Activated effector memory CD4-positive, alpha-beta T cell treated with anti-CD3 and anti-CD28 coated beads, Interleukin-2, amount 50 U/mL, for 16 hours (primary cell): Measurements from ENCODE around the gene TMEM184B.

ENCODE experiments used
- DNase-seq: peaks from one replicate; pipeline ENCODE4 v3.0.0-alpha.2; 2020

The TMEM184B gene

GRCh38 chr22:38273135-38273826, 471 bp upstream of the TMEM184B start:
- DNase-seq: no peak

- peak; percentile 69 for DNase-seq
These were observed 860 bp downstream of the TMEM184B start for GRCh38 chr22:38271927-38272372.

GRCh38 chr22:38271101-38271500, 1.7 kb downstream of the TMEM184B start:
- DNase-seq: no peak

- DNase-seq: no peak
These were observed 2.5 kb downstream of the TMEM184B start for GRCh38 chr22:38270091-38270992.

DNA sequence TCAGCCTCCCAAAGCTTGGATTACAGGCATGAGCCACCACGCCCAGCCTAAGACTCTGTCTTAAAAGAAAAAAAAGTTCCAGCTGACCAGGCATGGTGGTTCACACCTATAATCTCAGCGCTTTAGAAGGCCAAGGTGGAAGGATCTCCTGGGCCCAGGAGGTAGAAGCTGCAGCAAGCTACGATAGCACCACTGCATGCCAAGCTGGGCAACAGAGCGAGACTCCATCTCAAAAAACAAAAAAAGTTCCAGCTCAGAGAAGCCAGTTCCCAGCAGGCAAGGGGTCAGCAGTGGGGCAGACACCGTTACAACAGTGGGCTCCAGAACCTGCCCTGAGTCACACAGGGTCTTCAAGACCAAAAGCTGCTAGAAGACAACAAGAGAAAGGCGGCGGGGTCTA, 3.3 kb downstream of the TMEM184B start:
- no peak for DNase-seq

GRCh38 chr22:38267086-38267485, 5.7 kb downstream of the TMEM184B start:
- DNase-seq: peak; percentile 78

DNA sequence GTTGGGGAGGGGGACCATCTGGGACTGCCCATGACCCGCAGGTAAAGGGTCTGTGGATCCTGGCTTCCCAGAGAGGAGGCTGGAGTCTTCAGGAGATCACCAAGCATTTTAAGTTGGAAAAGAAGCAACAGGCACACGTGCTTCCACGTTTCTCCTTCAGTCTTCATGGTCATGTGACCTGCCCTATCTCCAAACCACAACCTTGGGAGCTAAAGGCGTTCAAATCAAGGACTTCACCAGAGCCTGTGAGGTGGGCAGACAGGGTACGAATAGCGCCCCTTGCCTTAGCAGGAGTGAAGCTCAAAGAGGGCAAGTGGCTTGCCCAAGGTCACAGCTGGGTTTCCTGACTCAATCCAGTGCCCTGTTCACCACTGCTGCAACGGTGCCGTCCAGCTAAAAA, 6.7 kb downstream of the TMEM184B start:
- no peak for DNase-seq

DNA sequence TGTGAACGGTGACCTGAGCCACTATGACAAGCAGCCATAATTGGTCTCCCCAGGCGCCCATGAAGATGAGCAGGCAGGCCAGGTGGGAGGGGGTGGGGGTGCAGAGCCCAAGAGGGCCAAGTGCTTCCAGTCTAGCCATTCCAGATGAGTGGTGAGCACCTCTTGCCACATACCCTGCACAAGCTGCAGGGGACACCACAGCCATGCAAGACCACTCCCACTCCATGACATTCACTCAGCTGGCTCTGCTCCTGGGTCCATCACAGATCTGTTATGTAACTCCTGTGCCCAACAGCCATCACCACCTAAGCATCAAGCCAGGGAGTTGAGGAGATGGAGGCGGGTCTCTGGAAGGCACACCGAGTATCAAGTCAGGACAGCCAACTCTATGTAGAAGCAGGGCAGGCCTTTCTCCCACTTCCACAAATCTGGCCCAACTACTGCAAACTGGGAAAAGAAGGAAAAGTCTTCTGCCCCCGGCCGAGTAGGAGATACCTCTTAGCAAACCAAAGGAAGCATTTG, 8.4 kb downstream of the TMEM184B start:
- no peak for DNase-seq

GRCh38 chr22:38262051-38262795, 10.6 kb downstream of the TMEM184B start:
- DNase-seq: peak; percentile 78

GRCh38 chr22:38260761-38261681, 11.8 kb downstream of the TMEM184B start:
- no peak for DNase-seq

GRCh38 chr22:38259370-38259769, 13.4 kb downstream of the TMEM184B start:
- DNase-seq: no peak

DNA sequence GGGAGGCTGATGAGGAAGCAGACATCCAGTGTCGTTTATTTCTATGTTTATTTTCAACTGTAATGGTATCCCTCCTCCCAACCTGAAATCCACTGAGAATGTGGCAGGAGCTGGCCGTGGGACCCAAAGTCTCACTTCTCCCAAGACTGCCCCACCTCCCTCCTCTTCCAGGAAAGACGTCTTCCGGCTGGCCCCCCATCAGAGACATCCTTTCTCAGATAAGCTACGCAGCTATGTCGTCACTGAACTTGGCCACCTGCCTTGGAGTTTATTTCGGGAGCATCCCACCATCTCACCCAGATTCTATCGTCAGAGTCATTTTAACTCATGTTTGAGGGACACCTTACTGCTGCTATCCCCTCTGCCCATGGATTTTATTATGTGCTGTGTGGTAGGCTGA, 13.9 kb downstream of the TMEM184B start:
- DNase-seq: no peak

GRCh38 chr22:38257650-38258250, 15.1 kb downstream of the TMEM184B start:
- DNase-seq: no peak

DNA sequence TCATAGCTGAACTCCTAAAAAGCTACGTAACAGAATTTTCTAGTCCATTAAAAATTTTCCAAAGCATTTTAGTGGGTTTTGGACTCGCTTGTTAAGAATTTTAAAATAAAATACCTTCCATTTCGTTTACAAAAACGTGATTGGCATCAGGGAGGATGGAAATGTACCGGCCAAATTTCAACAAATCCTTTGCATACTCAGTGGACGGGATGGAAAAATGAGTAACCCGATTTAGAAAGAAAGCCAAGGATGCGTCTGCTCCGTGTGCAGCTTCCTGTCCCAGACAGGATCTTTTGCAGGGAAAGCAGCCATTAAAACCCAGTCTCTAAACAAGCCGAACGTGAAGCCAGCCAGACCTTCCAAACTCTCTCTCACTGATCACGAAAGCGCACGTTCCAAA, 15.6 kb downstream of the TMEM184B start:
- no peak for DNase-seq

DNA sequence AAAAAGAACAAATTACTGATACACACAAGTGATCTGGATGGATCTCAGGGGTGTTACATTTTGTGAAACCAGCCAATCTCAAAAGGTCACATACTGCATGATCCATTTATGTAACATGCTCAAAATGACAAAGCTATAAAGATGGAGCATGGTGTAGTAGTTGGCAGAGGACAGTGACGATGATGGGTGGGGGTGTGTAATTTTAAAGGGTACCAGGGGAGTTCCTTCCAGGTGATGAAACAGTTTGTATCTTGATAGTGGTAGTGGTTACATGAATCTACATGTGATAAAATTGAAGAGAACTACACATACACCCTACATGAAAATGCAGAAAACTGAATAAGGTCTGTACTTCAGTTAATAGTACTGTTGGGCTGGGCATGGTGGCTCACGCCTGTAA, 17.1 kb downstream of the TMEM184B start:
- DNase-seq: no peak

DNA sequence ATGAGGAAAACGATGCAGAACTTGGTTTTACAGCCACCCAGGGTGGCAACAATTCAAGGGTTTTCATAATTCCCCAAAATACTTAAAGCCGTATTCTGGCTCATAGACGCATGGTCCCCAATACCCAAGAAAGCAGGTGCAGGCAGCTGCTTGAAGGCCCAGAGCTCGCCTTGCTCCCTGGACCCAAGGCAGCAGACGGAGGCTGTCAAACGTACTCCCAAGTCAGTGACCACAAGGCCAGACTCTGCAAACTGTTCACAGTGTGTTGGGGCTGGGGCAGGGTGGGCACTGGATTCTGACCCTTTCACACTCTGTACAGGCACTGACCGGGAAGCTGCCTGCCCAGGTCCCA, 21.5 kb downstream of the TMEM184B start:
- DNase-seq: no peak

DNA sequence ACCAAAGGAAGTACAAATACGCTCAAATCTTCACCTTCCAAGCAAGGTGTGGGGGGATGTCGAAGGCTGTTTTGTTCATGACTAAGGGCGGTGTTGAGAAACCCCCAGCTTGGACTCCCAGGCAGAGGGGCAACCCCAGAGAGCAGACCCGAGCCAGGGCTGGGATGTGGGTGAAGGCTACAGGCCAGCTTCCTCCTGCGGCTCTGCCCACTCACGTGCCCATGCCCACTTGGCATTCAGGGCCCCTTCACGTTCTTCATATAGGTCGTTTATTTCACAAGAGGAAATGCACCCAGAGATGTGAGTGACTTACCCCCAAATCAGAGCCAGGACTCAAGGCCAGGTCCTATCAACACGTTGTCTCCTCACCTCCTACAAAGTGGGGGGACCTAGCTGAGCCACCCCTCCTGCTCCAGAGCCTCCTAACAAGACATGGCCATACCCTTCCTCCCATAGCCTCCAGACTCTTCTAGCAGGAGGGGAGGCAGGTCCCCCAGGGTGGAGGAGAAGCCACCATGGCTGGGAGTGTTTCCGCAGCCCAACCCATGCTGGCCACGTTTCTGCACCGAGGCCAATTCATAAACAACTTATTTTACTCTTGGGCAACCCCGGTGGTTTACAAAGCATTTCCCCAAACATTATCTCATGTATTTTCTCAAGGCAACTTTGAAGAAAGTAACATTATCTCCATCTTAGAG, 22.0 kb downstream of the TMEM184B start:
- no peak for DNase-seq

DNA sequence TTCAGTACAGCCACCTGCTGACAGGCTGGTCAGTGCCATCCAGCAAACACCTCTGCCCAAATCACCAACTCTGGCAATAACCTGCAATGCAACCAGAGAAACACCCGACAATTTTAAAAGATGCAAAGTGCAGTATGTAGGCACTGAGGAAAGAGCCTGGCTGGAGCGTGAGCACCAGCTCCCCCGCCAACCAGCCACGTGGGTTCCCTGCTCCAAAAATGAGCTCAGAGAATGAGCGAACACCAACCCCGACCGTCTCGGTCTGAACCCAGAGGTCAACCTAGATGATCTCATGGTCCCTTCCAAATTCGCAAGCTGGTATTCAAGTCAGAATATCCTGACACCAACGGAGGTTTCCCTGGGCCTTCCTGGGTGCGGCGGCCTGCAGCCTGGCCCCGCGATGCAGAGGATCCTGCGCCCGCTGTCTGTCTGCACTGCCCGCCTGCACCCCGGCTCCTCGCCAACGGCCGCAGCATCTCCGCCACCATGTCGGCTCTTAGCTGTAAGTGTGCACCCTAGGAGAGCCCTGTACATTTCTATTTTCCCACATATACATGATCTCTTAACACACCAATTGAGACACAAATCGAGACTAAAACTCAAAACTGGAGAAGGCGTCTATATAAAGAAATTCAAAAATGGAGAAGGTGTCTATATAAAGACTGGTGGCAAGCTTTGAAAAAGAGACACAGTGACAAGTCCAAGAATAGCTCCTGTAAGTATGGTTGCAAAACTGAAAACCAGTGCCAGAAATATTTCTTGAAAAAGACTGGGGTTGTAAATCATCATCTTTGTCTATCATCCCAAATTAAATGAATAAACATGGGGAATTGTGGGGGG, 22.8 kb downstream of the TMEM184B start:
- DNase-seq: no peak

DNA sequence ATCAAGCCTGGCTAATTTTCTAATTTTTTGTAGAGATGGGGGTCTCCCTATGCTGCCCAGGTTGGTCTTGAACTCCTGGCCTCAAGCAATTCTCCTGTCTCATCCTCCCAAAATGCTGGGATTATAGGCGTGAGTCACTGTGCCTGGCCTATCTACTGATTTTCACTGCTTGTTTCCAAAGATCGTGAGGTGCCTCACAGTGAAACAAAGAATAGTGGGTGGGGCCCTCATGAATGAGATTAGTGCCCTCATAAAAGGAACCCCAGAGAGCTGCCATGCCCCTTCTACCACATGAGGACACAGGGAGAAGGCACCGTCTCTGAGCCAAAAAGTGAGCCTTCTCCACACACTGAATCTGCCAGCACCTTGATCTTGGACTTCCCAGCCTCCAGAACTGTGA, 23.5 kb downstream of the TMEM184B start:
- DNase-seq: no peak

- no peak for DNase-seq
These were observed 24.5 kb downstream of the TMEM184B start for GRCh38 chr22:38248280-38248679.
